Common myeloid progenitor, CD34-positive (primary cell): ENCODE measurements around the gene PGBD2.

Experiments used
- CTCF ChIA-PET: fragments of 350-600 bp; sonication (Branson Sonifier 250); formaldehyde crosslinking; loops from one replicate; lab custom pipeline; 2021; ENCODE audit warnings: antibody characterized with exemption; lab: Charles Lee
- POLR2A ChIA-PET: fragments of 350-600 bp; sonication (Branson Sonifier 250); formaldehyde crosslinking; loops from one replicate; lab custom pipeline; 2021; ENCODE audit warnings: antibody characterized with exemption; lab: Charles Lee
- DNase-seq, 3 donors: peaks; one replicate each; pipeline versions ENCODE4 v3.0.0 to v3.0.0-alpha.2; 2013
- H3K27ac ChIP-seq, 2 experiments: 1 replicate in 1 of 2; 2 replicates in 1 of 2; pipeline ENCODE4 v1.7.0; 2013; ENCODE audit warnings: inconsistent platforms in 2 of 2, low read length in 2 of 2, mild to moderate bottlenecking in 2 of 2, low read depth in 1 of 2, moderate library complexity in 1 of 2; ENCODE audit not compliant: severe bottlenecking in 2 of 2, insufficient read depth in 1 of 2, poor library complexity in 1 of 2
- H3K27me3 ChIP-seq, 5 experiments: replicated peaks in 2 of 5; 1 replicate in 3 of 5; 2 replicates in 2 of 5; pipeline versions ENCODE4 v1.6.1 to v1.7.0; 2013; ENCODE audit warnings: low read length in 4 of 5, mild to moderate bottlenecking in 2 of 5, moderate library complexity in 2 of 5, inconsistent platforms in 1 of 5; ENCODE audit not compliant: insufficient read depth in 5 of 5, control insufficient read depth in 4 of 5
- H3K36me3 ChIP-seq, 4 experiments: 1 replicate in 2 of 4; 2 replicates in 2 of 4; pipeline versions ENCODE4 v1.6.1 to v1.7.0; 2013; ENCODE audit warnings: low read length in 3 of 4, control low read depth in 1 of 4, mild to moderate bottlenecking in 1 of 4; ENCODE audit not compliant: control insufficient read depth in 4 of 4, insufficient read depth in 4 of 4
- H3K4me1 ChIP-seq, 4 experiments: 1 replicate in 3 of 4; 2 replicates in 1 of 4; pipeline versions ENCODE4 v1.6.1 to v1.7.1; 2013; ENCODE audit warnings: low read length in 3 of 4, mild to moderate bottlenecking in 3 of 4, control low read depth in 1 of 4, inconsistent platforms in 1 of 4, moderate library complexity in 1 of 4; ENCODE audit not compliant: control insufficient read depth in 4 of 4, insufficient read depth in 4 of 4; ENCODE audit errors: control extremely low read depth in 1 of 4
- H3K4me3 ChIP-seq, 7 experiments: 1 replicate in 4 of 7; 2 replicates in 3 of 7; pipeline versions ENCODE4 v1.5.1 to v1.7.0; 2013; ENCODE audit warnings: mild to moderate bottlenecking in 7 of 7, low read length in 6 of 7, moderate library complexity in 6 of 7, inconsistent platforms in 2 of 7, low read depth in 2 of 7, control low read depth in 1 of 7; ENCODE audit not compliant: insufficient read depth in 4 of 7, control insufficient read depth in 1 of 7; ENCODE audit errors: extremely low read depth in 1 of 7
- H3K9me3 ChIP-seq, 5 experiments: 1 replicate in 4 of 5; 2 replicates in 1 of 5; pipeline versions ENCODE4 v1.6.1 to v1.7.1; 2013; ENCODE audit warnings: low read length in 4 of 5, mild to moderate bottlenecking in 2 of 5, inconsistent platforms in 1 of 5, low read depth in 1 of 5, moderate library complexity in 1 of 5; ENCODE audit not compliant: control insufficient read depth in 4 of 5, insufficient read depth in 2 of 5; ENCODE audit errors: control extremely low read depth in 1 of 5
- WGBS: methylation state at CpG from one replicate; pipeline ENCODE4 v1.1.5; 2013; ENCODE audit not compliant: insufficient coverage; 5-methylcytosine and 5-hydroxymethylcytosine counted together

The PGBD2 gene

DNA sequence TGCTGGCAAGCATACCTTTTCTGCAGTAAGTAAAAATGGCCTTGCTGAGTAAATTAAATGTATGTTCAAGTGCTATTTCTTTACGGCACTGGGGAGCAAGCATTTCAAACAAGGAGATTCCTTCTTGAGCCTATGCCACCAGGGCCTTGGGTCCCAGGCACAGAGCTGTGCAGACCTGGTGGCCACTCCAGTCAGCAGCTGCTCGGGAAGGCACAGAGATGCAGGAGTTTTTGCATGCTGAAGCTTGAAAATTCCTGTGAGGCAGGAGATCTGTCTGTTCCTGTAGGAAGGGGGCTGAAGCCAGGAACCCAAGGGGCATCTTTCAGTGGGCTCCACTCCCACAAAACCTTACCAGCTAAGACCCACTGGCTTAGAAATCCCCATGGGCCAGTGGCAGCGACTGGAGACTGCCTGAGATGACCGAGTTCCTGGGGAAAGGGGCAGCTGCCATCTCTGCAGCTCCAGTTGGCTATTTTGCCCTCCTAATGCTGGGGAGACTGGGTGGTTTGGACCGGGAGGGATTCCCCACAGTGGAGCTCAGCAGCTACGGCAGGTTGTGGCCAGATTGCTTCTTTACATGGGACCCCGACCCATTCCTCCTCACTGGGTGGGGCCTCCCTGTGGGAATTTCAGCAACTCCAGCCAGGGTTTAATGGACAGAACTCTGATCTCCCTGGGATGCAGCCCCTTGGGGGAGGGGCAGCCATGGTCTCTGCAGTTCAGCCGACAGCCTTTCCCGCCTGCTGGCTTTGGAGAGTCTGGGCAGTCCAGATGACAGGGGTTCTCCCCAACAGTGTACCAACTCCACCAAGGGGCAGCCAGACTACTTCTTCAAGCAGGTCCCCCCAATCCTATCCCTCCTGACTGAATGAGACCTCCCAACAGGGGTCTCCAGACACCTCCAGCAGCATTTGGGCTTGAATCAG is 8.4 kb upstream of the PGBD2 start:
- H3K4me1 ChIP-seq: no peaks in the 10 kb centered on the region
- ChIA-PET POLR2A (no interaction called here), CTCF (interaction anchor here (0.6 to 3.1 kb wide), 3 partner anchors 12 to 23 kb away, joined by 3 to 24 read pairs (median 3); no protein-coding TSS in a partner anchor)
- DNase-seq: no peak
- 97% methylated on average over 8 of the region's 9 CpGs for WGBS
- H3K36me3 ChIP-seq: no peaks in the 10 kb centered on the region
- H3K9me3 ChIP-seq: no peaks in the 10 kb centered on the region
- H3K27me3 ChIP-seq: no peaks in the 10 kb centered on the region
- no peak overlapping the region for H3K27ac ChIP-seq
- no peak overlapping the region for H3K4me3 ChIP-seq

DNA sequence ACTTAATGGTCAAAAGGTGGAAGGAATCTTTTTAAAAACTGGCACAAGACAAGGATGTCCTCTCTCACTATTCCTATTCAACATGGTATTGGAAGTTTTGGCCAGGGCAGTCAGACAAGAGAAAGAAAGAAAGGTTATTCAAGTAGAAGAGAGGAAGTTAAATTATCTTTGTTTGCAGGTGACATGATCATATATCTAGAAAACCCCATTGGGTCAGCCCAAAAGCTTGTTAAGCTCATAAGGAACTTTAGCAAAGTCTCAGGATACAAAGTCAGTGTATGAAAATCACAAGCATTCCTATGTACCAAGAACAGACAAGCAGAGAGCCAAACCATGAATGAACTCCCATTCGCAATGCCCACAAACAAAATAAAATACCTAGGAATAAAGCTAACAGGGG is 5.4 kb upstream of the PGBD2 start:
- no peaks in the 10 kb centered on the region for H3K9me3 ChIP-seq
- no peaks in the 10 kb centered on the region for H3K36me3 ChIP-seq
- ChIA-PET CTCF (no interaction called here), POLR2A (no interaction called here)
- no peak overlapping the region for H3K4me3 ChIP-seq
- no peaks in the 10 kb centered on the region for H3K27me3 ChIP-seq
- no CpG with 5 or more reads among the region's 1 CpG for WGBS
- no peak overlapping the region for H3K27ac ChIP-seq
- peaks cover 0 to 6% (median 4%) of the 10 kb centered on the region in 4 experiments for H3K4me1 ChIP-seq
- DNase-seq: no peak

DNA sequence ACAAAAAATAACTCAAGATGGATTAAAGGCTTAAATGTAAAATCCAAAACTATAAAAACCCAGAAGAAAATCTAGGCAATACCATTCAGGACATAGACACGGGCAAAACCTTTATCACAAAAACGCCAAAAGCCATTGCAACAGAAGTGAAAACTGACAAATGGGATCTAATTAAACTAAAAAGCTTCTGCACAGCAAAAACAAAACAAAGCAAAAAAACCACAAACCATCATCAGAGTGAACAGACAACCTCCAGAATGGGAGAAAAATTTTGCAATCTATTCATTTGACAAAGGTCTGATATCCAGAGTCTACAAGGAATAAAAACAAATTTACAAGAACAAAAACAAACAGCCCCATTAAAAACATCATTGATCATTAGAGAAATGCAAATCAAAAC is 4.5 kb upstream of the PGBD2 start:
- Histone ChIP-seq H3K9me3 (no peaks in the 10 kb centered on the region), H3K36me3 (no peaks in the 10 kb centered on the region), H3K4me1 (peaks cover 0 to 9% (median 7%) of the 10 kb centered on the region in 4 experiments), H3K27me3 (no peaks in the 10 kb centered on the region), H3K4me3 (no peak overlapping the region), H3K27ac (no peak overlapping the region)
- no peak for DNase-seq
- CTCF ChIA-PET: no interaction called here
- no CpG with 5 or more reads among the region's 2 CpGs for WGBS
- POLR2A ChIA-PET: no interaction called here

DNA sequence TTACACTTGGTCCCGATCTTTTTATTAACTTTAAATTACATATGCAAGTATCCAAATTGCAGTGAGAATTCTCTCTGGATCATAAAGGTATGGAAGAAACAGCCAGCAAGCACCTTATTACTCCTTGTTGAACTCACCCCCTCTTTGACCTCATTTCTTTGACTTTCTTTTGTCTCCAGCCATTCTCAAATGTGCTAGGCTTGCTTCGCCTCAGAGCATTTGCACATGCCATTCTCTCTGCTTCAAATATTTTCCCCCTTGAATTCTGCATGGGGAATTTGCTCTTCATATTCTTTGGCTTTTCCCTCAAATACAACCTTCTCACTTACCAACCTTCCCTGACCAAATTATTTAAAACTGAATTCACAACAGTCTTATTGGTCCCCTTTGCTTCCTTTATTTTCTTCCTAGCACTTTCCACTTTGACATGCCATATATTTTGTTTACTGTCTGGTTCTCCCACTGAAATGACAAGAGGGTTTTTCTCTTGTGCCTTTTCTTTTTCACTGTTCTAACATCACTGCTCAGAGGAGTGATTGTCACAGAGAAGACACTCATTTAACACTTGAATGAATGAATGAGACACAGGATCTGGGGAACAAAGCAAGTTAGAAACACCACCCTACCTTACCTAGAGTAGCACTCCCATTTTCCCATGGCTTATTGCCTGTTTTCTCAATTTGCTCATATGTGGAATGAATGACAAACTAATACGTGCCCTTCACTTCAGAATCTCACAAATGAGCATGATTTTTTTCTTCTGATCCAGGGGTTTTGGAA is 1.4 kb upstream of the PGBD2 start:
- WGBS: 100% methylated on average over 1 of the region's 3 CpGs
- Histone ChIP-seq H3K27me3 (no peaks in the 10 kb centered on the region), H3K27ac (peak overlapping the region in 1 of 2 experiments; percentile 90), H3K4me1 (peaks cover 2 to 18% (median 14%) of the 10 kb centered on the region in 4 experiments), H3K4me3 (no peak overlapping the region), H3K9me3 (no peaks in the 10 kb centered on the region), H3K36me3 (peaks cover 0 to 5% (median 0%) of the 10 kb centered on the region in 4 experiments)
- POLR2A ChIA-PET: interaction anchor here (1.1 to 2.4 kb wide), 2 partner anchors 31 to 46 kb away, joined by 4 to 10 read pairs; partner anchors contain the start of gene ZNF692
- CTCF ChIA-PET: interaction anchor here (1.5 to 1.7 kb wide), 2 partner anchors 18 to 26 kb away, joined by 4 to 8 read pairs; no protein-coding TSS in a partner anchor
- DNase-seq: no peak

DNA sequence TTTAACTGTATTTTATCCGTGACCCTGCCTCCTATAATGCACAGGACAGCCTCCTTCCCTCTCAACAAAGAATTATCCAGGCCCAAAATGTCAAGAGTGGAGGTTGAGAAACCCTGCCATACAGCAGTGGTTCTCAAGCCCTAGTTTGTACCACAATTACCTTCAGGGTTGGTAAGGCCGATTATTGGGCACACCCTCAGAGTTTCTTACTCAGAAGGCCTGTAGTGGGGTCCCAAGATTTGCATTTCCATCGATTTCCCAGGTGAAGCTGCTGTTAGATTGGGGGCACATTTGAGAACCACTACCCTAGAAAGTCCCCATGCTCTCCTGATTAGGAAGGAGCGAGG is 400 bp upstream of the PGBD2 start:
- DNase-seq: peak in 1 of 3 donors; percentile 47
- CTCF ChIA-PET: interaction anchor here (0.8 to 1.8 kb wide), 5 partner anchors 18 to 27 kb away, joined by 3 to 5 read pairs (median 3); no protein-coding TSS in a partner anchor
- POLR2A ChIA-PET: interaction anchor here (1.0 to 2.4 kb wide), 3 partner anchors 19 to 47 kb away, joined by 3 to 10 read pairs (median 4); partner anchors contain the start of gene ZNF692
- 43% methylated on average over 2 of the region's 4 CpGs for whole genome bisulfite sequencing
- Histone ChIP-seq H3K27me3 (no peaks in the 10 kb centered on the region), H3K27ac (peak overlapping the region; percentile 83 to 90), H3K4me1 (peaks cover 2 to 18% (median 14%) of the 10 kb centered on the region in 4 experiments), H3K36me3 (peaks cover 0 to 5% (median 0%) of the 10 kb centered on the region in 4 experiments), H3K9me3 (no peaks in the 10 kb centered on the region), H3K4me3 (peak overlapping the region; percentile 77 to 93 (median 83))

DNA sequence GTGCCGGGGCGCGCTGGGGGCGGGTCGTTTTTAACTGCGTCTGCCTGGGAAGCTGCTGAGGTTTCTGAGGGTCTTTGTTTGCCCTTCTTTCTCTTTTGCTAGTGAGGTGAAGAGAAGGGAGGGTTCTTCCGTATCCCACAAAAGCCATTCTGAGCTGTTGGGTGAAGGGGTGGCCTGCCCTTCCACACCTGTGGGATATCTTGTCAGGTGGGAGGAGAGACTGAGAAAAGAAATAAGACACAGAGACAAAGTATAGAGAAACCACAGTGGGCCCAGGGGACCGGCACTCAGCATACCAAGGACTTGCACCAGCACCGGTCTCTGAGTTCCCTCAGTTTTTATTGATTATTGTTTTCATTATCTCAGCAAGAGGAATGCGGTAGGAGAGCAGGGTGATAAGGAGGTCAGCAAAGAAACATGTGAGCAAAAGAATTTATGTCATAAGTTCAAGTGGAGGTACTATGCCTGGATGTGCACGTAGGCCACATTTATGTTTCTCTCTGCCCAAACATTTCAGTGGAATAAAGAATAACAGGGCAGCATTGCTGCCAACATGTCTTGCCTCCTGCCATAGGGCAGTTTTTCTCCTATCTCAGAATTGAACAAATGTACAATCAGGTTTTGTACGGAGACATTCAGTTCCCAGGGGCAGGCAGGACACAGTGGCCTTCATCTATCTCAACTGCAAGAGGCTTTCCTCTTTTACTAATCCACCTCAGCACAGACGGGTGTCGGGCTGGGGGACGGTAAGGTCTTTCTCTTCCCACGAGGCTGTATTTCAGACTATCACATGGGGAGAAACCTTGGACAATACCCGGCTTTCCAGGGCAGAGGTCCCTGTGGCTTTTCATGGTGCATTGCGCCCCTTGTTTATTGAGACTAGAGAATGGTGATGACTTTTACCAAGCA is 972 bp downstream of the PGBD2 start:
- POLR2A ChIA-PET: interaction anchor here (2.4 kb wide), 1 partner anchor 33 kb away, joined by 10 read pairs; no protein-coding TSS in a partner anchor
- peak overlapping the region; percentile 20 to 85 (median 72) for H3K4me3 ChIP-seq

More for the DNA sequence above, 972 bp downstream of the PGBD2 start:
- CTCF ChIA-PET: interaction anchor here (0.7 to 1.8 kb wide), 8 partner anchors 8 to 78 kb away, joined by 3 to 5 read pairs (median 3); partner anchors contain the start of gene ZNF692
- Histone ChIP-seq H3K36me3 (peaks cover 0 to 5% (median 0%) of the 10 kb centered on the region in 4 experiments), H3K27ac (peak overlapping the region; percentile 79 to 86), H3K4me1 (peaks cover 2 to 18% (median 14%) of the 10 kb centered on the region in 4 experiments), H3K27me3 (no peaks in the 10 kb centered on the region), H3K9me3 (no peaks in the 10 kb centered on the region)
- DNase-seq: no peak
- 37% methylated on average over 11 of the region's 18 CpGs for WGBS
